Measurements from ENCODE around the gene GPR143.

GPR143 gene

GRCh38 chrX:9706421-9706820 lies 59.2 kb downstream of the GPR143 start:
- DNase-seq, result no peak

DNA sequence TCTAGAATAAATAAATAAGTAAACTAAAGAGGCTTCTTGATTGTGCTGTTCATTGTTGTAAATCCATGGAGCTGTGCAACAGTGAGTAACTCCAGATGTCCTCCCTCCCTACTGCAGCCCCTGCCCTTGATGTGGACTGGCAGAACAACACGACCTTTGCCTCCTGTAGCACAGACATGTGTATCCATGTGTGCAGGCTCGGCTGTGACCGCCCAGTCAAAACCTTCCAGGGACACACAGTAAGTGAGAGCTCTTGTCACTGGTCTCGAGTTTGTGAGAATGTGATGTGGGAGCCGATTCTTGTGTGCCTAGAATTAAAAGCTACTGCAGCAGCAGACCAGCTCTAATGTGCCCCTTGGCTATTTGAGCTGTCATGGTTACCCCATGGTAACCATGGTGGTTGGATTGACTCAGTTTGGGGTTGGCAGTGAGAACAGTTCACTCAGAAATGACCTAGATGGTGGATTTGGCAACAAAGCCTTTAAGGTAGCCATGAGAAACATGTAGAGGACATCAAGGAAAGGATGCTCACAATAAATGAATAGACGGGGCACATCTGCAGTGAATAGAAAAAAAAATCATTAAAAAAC lies 60.7 kb downstream of the GPR143 start:
- DNase-seq, result no peak

GRCh38 chrX:9703406-9703805 lies 62.2 kb downstream of the GPR143 start:
- no peak for DNase-seq

DNA sequence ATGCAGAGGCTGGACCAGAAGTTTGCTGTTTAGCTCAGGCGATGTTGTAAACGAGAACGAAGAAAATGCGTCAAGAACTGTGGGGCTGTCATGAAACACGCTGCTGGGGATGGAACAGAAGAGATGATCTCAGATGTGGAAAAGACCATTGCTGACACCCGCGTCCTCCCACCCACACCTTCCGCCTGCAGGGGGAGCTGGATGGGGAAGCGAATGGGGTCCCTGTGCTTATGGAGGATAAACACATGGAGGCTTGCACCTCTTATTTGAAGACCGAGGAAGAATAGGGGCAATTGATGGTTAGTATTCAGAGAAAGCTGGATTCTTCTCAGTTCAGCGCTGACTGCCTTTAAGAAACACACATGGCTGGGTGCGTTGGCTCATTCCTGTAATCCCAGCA lies 63.9 kb downstream of the GPR143 start:
- no peak for DNase-seq

DNA sequence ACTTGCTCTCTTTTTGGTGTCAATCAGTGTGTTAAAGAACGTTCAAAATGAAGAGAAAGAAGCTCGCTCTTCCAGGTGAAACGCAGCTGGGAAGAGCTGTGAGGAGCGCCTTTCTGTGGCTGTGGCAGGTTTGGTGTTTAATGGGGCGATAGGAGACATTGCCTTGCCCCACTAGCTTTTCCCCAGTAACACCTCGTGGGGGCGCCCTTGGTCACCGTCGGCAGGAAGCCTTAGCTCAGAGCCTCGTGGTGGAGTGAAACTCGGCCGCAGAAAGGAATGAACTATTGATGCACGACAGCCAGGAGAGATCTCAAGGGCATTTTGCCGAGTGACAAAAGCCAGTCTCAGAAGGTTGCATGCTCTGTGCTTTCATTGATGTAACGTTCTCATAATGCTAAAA lies 65.1 kb downstream of the GPR143 start:
- DNase-seq, result no peak

GRCh38 chrX:9698576-9698975 lies 67.1 kb downstream of the GPR143 start:
- no peak for DNase-seq

DNA sequence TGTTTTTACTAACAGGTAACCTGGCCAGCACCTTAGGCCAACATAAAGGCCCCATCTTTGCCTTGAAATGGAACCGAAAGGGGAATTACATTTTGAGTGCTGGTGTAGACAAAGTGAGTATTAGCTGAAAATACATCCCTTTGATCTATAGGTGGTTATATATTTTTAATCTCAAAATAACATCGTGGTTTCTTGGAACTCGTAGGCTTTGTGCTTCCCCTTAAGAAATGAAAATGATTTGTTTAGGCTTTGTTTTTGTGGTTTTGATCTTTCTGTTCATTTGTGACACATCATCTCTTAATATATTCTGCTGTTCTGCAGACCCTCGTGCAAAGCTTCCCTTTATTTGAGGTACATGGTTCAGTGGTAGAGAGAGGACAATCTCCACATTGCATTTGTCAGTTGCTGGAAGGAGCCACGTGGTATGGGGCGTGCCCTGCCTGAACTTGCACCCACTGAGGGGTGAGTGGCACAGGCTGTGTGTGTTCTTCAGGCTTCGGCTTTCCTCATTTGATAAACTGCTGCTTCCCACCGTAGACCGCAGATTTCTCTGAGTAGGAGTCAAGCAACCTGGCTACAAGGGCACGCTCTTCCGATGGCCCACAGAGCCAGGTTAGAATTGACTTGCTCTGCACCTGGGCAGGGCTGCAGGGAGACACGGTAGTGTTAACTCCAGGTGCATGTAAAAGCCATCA lies 72.2 kb downstream of the GPR143 start:
- no peak for DNase-seq

- no peak for DNase-seq
Measured at GRCh38 chrX:9690046-9690445, 75.6 kb downstream of the GPR143 start.

DNA sequence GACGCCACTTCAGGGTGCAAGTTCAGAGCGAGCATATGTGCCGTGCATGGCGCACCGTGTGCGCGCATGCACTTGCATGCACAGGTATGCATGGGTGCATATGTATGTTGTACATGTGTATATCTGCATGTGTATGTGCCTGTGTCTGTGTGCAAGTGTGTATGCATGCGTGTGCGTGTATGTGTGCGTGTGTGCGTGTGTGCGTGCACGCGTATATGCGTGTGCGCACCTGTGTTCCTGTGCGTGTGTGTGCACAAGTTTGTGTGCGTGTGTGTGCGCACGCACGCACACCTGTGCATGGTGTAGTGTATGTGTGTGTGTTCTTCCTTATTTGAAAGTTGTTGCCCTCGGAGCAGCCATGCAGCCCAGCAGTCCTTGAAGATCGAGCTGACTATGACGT lies 76.8 kb downstream of the GPR143 start:
- DNase-seq, result no peak

DNA sequence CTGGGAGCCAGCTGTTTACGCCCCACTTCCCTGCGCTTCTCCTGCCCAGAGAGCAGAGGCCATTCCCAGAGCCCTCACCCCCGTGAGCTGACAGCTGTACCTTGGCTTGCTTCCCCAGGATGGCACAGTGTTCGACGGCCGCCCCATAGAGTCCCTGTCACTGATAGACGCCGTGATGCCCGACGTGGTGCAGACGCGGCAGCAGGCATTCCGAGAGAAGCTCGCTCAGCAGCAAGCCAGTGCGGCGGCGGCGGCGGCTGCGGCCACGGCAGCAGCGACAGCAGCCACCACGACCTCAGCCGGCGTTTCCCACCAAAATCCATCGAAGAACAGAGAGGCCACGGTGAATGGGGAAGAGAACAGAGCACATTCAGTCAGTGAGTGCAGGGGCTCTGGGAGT lies 77.7 kb downstream of the GPR143 start:
- DNase-seq, result no peak

- no peak for DNase-seq
Measured at GRCh38 chrX:9683350-9683749, 82.3 kb downstream of the GPR143 start.

GRCh38 chrX:9682861-9683260 lies 82.8 kb downstream of the GPR143 start:
- DNase-seq, result no peak

- no peak for DNase-seq
Measured at GRCh38 chrX:9682456-9682855, 83.2 kb downstream of the GPR143 start.

DNA sequence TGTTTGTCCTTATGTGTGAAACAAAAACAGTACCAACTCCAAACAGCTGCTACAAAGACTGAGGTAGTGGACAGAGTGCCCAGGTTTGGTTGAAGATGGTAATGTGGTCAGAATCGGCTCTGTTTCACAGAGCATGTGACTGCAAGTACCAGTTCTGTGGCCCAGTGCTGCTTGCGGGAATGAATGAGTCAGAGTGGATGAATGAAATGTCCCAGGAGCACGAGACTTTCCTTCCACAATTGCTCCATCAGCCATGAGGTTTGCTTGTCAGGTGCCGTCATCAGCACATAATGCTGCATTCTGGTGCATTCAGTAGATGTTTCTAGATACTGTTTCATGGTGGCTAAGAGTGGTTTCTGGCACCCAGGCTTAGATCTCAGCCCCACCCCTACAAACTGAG lies 84.2 kb downstream of the GPR143 start:
- DNase-seq, result no peak

DNA sequence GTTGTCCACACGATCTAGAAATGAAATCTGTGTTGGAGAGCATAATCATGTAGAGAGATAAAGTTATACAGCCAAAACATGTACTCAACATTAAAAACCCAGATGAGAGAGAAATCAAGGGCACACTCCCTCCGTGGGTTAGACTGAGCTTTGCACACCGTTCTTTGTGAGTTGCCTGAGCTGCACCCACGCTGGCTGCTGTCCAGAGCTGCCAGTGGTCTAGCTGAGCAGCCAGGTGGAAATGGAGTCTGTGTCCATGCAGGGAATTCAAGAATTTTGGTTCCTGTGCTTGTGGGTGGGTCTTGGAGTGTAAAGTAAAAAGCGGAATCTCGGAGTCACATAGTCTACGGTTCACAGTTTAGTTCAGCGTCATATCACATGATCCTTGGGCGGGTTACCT lies 84.6 kb downstream of the GPR143 start:
- no peak for DNase-seq

- DNase-seq, result no peak
Measured at GRCh38 chrX:9678215-9678965, 87.3 kb downstream of the GPR143 start.

GRCh38 chrX:9677098-9677739 lies 88.4 kb downstream of the GPR143 start:
- no peak for DNase-seq

DNA sequence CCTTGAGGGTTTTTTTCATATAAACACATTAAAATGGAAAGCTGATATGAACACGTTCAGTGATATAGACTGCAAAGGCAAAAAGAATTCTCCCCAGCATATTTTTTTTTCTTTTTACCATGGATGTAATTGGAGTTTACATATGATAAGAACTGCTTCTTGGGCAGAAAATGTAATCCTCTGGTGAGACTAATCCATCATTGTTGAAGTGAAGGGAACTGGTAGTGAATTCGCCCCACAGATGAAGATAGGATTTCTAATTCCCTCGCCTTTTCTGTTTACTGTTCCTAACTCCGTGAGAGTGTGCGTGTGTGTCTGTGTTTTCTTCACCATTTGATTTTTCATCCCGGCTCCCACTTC lies 88.9 kb downstream of the GPR143 start:
- no peak for DNase-seq

- no peak for DNase-seq
Measured at GRCh38 chrX:9676306-9676705, 89.3 kb downstream of the GPR143 start.

Measured in T-helper 9 cell (primary cell).